GM21619 (cell line): ENCODE data around the gene ACIN1.
"Not testable (repeated sequence)": the region's sequence is repeated elsewhere in the genome, so short reads cannot be mapped to it uniquely, and the experiment has no call there.

Experiments
- ATAC-seq: cut with Tn5 transposase; IDR thresholded peaks from one replicate; pipeline ENCODE4 v1.9.1; 2021; ENCODE audit not compliant: unreplicated experiment

ACIN1 gene

DNA sequence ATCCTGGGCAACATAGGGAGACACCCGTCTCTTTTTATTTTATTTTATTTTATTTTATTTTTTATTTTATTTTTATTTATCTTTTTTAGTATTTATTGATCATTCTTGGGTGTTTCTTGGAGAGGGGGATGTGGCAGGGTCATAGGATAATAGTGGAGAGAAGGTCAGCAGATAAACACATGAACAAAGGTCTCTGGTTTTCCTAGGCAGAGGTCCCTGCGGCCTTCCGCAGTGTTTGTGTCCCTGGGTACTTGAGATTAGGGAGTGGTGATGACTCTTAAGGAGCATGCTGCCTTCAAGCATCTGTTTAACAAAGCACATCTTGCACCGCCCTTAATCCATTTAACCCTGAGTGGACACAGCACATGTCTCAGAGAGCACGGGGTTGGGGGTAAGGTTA is 12.7 kb upstream of the ACIN1 start:
- ATAC-seq, result not testable (repeated sequence)

DNA sequence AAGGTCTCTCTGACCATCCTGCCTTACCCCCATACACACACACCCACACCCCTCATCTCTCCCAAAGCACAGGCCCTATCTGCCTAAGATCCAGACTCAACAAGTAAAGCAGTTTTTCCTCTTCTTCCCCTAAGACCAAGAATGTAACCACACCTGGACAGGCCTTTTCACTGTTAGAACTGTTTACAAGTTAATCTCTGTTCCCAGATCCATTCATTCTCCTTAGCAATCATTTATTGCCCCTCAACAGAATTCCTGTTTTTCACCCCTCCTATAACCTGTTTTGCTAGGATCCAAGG is 11.8 kb upstream of the ACIN1 start:
- ATAC-seq, result no peak

DNA sequence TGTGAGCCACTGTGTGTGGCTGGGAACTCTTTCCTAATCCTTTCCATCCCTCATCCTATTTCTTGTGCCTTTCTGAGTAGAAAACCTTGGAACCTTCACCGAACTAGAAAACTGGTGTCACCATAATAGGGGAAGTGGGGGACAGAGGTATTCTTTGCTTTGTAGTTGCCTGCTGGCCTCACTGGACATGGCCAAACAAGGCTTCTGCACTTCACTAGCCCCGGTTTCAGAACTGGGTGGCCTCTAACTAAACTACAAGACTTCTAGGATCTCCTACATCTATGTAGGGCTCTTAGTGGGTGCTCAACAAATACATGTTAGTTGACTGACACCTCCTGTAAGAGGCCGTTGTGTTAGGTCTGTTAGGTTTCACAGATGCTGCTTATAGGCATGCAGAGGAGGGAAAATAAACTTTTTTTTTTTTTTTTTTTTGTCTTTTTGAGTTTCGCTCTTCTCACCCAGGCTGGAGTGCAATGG is 10.4 kb upstream of the ACIN1 start:
- ATAC-seq, result no peak

DNA sequence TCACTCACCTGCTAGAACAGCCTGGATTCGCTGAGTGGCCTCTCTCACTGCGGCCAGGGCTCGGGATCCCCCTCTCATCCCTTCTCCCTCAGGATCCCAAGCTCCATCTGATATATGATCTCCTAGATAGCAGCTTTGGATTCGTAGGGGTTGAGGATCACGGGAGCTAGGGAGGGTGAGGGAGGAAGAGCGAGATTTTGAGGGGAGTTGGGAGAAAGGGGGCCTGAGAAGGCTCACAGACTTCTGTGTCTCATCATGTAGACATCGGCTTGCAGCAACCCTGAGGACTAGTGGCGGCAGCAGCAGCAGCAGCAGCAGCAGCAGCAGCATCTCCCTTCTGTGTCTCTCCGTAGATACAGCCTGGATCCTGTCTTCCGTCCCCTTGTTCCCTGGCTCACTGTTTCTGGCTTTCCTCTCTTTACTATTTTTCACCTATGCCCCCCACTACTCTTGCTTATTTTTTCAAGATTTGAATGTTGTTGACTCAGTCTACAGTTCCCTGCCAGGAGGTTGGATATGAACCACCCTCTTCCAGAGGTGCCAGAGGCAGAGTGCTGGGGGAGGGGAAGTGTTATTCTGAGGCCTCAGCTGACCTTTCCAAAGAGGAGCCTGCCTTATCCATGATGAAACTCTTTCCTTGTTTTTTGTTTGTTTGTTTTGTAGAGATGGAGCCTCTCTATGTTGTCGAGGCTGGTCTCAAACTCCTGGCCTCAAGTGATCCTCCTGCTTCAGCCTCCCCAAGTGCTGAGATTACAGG is 9.8 kb upstream of the ACIN1 start, which contains the start of gene CIROP:
CIROP (minus strand) TSS at position 399 of the 757 bp plus-strand sequence; CDS start at position 330, 69 bp downstream.
- no peak for ATAC-seq

DNA sequence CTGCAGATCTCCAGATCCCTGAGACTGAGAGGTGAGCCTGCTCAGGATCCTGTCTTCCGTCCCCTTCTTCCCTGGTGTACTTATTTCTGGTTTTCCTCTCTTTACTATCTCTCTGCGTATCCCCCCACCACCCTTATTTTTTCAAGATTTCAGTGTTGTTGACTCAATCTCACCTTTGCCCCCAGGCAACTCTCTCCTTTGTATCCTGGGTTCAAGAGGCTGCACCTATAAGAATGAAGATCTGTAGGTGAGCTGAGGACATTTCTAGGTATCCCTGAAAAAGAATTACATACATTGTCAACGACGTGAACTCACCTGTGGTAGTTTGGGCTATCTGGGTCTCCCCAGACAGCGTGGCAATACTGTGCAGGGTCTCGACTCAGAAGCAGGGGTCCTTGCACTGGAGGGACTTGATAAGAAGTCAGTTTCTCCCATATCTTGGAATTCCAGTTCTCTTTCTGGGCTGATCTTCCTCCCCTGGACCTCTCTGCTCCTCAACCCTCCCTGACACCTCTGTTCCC is 9.2 kb upstream of the ACIN1 start:
- ATAC-seq, result no peak

DNA sequence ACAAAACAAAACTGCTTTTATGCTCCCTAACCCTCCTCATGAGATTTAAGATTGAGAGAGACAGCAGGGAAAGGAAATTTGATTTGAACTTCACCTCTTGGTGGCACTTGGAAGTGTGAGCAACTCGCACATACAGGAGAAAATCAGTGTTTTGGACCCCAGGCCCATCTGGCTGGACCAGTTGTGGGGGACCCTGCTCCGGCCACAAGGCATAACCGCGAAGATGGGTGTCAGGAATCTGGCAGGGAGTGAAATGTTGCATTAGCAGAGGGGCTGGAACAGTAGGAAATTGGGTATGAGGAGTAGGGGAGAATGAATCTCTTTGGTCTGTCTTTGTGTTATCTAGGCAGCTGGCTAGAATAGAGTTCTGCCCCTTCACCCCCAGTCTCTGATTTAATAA is 8.6 kb upstream of the ACIN1 start:
- ATAC-seq, result no peak

DNA sequence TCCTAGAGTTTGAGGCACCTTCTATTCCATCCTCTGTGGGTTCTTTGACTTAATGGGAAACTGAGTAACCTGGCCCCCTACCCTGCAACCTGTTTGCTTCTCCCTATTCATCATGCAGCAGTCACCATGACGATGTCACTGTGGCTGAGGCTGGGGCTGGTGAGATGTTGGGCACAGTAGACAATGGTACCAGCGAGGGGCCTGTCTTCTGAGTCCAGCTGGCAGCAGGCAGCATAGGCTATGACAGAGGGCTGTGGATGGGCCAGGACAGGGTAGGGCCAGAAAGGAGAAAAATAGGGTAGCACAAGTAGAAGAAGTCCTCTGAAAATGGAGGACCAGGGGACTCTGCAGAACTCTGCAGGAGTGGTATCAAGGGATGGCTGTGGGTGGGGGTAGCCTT is 7.9 kb upstream of the ACIN1 start:
- ATAC-seq, result no peak

DNA sequence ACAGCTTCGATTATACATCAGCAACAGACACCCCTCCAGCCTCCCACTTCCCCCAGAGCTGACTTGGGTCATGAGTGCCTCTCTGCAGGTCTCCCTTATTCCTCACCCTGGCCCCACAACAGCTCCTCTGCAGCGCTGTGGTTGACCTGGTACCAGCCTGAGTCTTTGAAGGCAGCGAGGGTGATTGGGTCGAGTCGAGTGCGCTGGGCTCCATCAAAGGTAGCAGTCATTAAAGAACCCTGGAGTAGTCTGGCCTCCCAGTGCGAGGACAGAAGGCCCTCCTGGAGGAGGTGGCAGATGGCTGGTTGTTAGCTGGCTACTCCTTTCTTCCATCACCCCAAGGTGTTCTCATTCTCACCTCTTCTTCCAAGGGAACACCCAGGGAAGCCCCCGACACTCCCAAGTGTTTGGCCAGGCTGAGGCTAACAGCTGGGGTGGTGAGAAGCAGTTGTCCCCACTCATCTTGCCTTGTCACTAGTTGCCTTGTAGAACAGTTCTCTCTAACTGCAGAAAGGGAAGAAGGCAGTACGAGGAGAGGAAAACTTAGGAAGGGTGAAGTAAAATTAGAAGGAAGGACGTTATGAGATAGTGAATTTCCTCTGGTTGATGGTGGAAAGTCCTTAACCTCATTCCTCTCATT is 7.2 kb upstream of the ACIN1 start:
- no peak for ATAC-seq

DNA sequence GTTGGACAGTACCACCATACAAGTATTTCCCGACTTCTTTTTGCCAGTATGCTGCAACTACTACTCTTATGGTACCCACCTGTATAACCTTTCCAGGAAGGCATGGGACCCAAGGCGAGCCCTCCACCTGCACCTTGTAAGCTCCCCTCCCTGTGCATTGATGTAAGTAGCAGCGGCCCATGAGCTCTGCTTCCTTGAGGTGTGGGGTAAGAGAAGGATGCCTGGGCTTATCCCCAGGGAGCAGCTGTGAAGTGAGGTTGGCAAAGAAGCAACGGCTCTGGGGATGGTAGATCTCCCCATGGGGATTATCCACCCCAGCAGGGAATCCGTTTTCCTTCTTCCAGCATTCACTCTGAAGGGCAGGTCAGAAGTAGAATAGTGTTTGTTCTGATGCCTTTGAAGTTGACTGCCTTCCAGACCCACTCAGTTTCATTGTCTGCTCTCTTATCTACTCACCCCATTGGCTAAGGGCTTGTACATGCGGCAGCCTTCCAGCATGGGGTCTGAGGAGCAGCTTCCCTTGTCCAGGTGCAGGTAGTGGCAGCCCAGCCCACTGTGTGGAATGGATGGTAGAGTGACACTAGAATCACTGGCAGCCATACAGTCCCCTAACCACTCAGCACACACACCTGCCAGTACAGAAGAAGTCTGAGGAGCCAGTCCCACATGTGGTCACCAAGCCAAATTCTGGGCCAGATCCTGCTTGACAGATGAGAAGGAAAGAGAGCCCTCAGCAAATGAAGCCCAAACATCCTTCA is 6.5 kb upstream of the ACIN1 start:
- no peak for ATAC-seq

DNA sequence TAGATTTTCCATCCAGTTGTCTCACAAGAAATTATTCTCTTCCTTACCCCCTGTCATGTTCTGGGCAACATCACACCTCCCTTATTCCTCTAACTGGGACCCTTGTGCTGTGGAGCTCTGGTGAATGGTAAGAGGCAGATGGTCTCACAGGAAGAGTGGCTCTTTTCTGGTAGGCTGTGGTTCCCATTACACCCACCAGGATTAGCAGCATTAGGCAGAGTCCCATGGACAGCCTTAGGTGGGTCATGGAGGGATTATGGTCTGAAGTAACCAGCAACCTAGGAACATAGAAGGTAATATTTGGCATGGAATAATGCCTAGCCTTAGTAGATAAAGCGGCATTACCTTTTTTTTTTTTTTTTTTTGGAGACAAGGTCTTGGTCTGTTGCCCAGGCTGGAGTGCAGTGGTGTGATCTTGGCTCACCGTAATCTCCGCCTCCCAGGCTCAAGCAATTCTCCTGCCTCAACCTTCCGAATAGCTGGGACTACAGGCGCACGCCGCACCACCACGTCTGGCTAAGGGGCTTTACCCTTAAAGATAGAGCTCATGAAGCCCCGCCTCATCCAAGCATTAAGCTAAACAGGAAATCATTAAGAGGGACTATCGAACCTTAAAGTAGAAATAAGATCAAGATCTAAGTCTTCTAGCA is 4.4 kb upstream of the ACIN1 start:
- no peak for ATAC-seq

DNA sequence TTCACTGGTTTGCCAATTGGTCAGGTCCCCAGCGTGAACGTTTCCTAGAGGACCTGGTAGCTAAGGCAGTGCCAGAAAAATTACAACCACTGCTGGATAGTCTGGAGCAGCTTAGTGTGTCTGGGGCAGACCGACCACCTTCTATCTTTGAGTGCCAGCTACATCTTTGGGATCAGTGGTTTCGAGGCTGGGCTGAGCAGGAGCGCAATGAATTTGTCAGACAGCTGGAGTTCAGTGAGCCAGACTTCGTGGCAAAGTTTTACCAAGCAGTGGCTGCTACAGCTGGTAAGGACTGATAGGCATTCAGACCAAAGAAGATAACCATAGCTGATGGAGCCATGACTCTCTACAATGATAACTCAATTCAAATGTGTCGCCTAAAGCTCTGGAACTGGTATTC is 2.9 kb upstream of the ACIN1 start:
- no peak for ATAC-seq

DNA sequence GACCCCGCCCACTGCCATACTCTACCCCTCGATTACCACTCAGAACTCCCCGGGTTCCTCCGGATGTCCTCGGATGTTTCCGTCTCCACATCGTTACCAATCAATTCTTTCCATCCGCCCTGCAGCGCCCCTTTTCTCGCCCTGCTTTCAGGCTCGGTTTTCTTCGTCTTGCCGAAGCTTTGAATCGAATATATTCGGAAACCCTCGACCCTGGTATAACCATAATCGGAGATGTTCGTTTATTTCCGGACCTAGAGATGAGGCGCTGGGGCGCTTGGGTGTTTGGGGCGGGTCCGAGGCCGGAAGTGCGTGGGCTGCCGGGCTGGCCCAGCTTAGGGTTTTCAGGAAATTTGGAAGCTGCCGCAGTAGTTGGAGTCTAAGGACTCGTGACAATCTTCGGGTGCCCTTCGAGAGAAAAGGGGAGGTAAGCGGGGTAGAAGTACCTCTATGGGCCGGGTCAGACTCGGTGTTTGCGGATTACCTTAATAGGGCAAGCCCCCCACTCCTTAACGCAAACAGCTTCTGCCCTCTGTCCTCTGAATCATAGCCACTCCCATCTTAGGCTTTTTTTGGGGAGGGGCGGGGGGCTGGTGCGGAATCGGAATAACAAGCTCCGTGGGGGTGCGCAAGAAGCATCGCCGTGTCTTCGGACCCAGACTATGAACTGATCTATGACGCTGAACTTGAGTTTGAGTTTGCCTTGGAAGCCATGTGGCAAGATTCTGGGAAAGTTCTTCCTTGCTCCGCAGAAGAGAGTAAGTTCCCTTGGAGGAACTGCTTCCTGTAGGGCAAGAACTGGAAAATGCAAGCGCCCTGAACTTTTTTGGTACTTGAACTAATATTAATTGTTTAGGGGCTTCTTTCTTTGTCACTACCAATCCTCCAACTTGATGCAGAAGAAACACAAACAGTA is 516 bp upstream of the ACIN1 start, which contains the start of gene C14orf119:
C14orf119 (plus strand) TSS at position 310 of the 913 bp plus-strand sequence. CDS start 2,154 bp downstream, outside the sequence.
- ATAC-seq, result peak; percentile 90

DNA sequence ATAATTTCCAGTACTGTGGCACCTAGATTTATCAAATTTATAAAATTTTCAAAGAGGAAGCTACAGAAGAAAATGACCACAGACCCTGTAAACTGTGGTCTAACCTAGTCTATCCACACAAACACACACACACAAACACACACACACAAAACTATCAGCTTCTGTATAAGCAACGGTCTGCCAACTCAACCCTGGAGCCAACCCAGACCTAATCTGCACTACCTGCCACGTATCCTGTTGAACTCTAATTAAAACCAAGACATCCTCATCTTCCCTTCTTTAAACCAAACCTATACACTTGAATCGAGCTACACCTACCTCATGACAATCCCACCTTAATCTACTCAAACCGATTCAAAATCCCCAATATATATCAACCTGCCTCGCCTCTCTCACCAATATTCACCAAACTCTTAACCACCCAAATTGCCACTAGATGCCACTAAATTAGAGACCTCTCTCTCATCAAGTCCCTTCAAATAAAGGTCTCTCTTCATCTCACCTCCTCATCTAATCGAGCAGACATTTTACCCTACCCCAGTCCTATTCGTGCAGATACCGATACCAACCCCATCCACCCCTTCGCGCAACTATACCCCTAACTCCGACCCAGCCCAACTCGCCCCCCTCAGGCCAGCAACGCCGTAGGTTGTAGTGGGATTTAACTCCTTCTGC is 808 bp downstream of the ACIN1 start:
- no peak for ATAC-seq

DNA sequence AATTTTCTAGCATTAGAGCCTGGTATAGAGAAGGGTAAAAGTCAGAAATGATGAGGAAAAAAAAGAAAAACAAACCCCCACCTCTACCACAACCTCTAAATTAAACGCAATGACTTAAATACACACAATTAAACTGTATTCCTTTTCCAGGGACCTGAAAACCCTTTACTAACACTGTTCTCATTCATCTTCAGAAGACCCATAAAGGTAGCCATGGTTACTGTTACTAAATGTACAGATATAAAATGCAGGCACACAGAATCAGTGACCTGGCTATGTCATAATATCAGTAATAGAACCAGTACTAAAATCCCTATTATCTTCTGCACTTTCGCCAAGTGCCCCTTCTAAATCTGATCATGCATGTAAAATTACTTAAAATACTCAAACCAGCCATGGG is 1.4 kb downstream of the ACIN1 start:
- ATAC-seq, result no peak

DNA sequence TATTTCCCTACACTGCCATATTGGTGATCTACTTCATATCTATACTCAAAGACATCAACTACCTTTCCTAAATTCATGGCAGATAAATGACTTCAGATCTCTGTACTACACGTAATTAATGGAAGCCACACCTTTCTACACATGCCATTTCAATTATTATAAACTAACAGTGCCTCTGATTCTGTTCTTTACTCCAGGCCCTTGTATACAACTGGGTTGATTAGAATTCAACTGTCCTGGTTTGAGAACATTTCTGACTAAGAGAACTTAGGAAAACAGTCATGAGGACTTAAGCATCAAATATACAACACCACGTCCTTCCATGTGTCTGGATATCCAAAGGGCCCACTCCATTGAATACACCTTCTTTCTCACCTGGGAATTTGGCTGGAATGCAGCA is 1.8 kb downstream of the ACIN1 start:
- no peak for ATAC-seq

DNA sequence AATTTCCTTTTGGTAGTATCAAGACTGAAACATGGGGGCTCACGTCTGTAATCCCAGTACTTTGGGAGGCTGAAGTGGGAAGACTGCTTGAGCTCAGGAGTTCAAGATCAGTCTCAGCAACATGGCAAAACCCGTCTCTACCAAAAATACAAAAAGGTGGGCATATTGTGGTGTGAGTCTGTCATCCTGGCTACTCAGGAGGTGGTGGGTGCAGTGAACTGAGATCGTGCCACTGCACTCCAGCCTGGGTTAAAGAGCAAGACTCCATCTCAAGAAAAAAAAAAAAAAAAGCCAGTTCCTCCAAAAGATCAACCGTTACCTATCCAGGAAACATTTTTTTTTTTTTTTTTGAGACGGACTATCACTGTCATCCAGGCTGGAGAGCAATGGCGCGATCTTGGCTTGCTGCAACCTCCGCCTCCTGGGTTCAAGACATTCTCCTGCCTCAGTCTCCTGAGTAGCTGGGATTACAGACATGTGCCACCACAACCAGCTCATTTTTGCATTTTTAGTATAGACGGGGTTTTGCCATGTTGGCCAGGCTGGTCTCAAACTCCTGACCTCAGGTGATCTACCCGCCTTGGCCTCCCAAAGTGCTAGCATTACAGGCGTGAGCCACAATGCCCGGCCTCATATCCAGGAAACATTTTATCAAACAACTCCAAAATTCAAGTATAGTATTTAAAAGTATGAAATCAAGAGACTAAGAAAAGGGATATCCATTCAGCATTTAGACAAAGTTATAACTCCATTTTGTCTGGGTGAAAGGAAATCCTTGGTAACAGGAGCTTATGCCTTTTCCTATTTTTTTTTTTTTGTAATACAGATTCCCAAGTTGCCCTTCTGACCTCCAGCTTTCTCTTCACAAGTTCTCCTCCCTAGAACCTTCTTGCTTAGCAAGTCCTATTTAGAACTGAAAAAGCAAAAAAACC is 3.4 kb downstream of the ACIN1 start:
- ATAC-seq, result no peak

DNA sequence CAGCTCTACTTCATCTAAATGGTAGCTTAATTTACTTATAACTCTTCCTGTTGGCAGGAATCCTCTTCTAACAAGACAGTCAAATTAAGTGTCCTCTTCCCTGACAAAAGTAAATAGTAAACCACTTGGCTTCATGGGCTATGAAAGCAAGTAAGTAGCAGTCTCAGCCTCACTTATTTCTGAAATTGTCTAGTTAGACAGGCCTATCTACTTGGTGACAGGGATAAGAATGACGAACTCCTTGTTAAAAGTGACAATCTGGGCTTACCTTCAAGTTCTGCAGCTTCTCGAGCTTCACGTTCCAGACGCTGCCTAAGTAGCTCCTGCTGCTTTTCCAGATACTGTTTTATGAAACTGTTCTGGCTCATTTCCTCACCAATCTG is 4.7 kb downstream of the ACIN1 start:
- no peak for ATAC-seq

DNA sequence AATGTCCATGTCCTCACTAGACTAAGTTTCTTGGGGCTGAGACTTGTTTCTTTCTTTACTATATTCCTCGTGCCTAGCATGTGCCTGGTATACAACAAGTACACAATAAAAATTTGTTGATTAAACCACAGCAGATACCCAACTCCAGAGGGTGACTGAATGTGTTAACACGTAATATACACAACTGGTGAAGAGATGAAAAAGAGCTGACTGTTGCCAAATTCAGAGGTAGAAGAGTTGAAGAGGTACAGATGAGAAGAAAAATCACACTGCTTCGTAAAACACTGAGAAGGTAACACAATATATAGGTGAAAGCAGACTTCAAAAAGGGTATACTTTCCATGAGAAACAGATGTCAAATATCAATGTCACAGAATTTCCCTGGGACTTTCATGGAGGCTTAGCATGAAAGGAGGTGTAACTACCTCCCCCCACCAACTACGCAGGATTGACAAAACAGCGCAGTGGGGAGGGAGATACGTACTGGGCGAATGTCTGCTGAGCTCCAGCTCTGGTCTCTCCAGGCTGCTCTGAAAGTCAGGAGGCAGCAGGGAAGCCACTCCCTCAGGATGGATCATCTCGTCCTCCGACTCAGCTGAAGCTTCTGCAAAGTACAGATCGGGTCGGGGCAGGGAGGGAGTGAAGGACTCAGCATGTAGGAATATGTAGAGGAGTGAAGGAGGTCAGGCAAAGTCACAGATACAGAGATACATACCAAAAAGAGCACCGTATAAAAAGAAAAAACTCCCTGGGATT is 5.3 kb downstream of the ACIN1 start:
- ATAC-seq, result no peak
